HCT116 (cell line): ENCODE data around the gene APOL3. TPM values are rescaled to one million over a fixed set of nuclear protein-coding genes. Genes with fewer than 3 reads are reported as not detected.

Source experiments
- ATAC-seq: fragments of 200-7000 bp; cut with Tn5 transposase; 2 replicates; pipeline ENCODE4 v1.9.1; 2020; ENCODE audit warnings: mild to moderate bottlenecking, moderate library complexity
- BruUV-seq: library from RNA; stranded (reverse); fragments of 400-500 nt; replicated peaks from 2 replicates; lab custom pipeline; 2021; lab: Mats Ljungman, UMichigan
- CTCF ChIA-PET: fragments of 300-600 bp; sonication (Branson Sonifier 250); formaldehyde crosslinking; loops from one replicate; lab custom pipeline; 2021; ENCODE audit warnings: antibody characterized with exemption; lab: Charles Lee
- POLR2A ChIA-PET: fragments of 300-600, 350-600 bp; sonication (Branson Sonifier 250); formaldehyde crosslinking; loops from one replicate; lab custom pipeline; 2021; ENCODE audit warnings: antibody characterized with exemption; lab: Charles Lee
- RAD21 ChIA-PET, 2 experiments: fragments of 300-600 bp; sonication (Branson Sonifier 250); formaldehyde crosslinking; loops; one replicate each; lab custom pipeline; 2023; ENCODE audit warnings: low total read pairs in 2 of 2; ENCODE audit not compliant: uncharacterized antibody in 2 of 2, unreplicated experiment in 2 of 2, low non-redundant PET in 1 of 2; lab: Charles Lee
- DNase-seq: peaks from one replicate; pipeline ENCODE4 v3.0.0-alpha.2; 2010; ENCODE audit warnings: low read depth, low spot score
- H2AFZ ChIP-seq: fragments of 200-600 bp; shearing (Covaris generic), sonication (generic); 2 replicates; pipeline ENCODE4 v1.6.1; 2017; ENCODE audit warnings: low read depth, mixed run types, mixed read lengths, antibody characterized with exemption, low read length; ENCODE audit not compliant: poor library complexity, severe bottlenecking
- H3K27ac ChIP-seq: 2 replicates; pipeline ENCODE4 v1.5.1; 2012; ENCODE audit warnings: low read depth, low read length
- H3K27me3 ChIP-seq: fragments of 200-600 bp; sonication (generic); 2 replicates; pipeline ENCODE4 v1.6.1; 2016; ENCODE audit warnings: mixed run types, low read length, mixed read lengths; ENCODE audit not compliant: insufficient read depth
- H3K36me3 ChIP-seq, 2 experiments: fragments of 200-500 bp in 1 of 2; fragments of 200-600 bp in 1 of 2; sonication (Bioruptor generic) in 1 of 2; sonication (generic) in 1 of 2; 2 replicates each; pipeline versions ENCODE4 v1.5.1 to v1.6.1; 2014 to 2016; ENCODE audit warnings: low read length in 2 of 2, inconsistent platforms in 1 of 2, mixed read lengths in 1 of 2, mixed run types in 1 of 2; ENCODE audit not compliant: insufficient read depth in 2 of 2, control insufficient read depth in 1 of 2
- H3K4me1 ChIP-seq, 2 experiments: fragments of 200-600 bp in 1 of 2; sonication (generic) in 1 of 2; 2 replicates each; pipeline versions ENCODE4 v1.5.1 to v1.6.1; 2012 to 2017; ENCODE audit warnings: low read length in 2 of 2, inconsistent platforms in 1 of 2, mild to moderate bottlenecking in 1 of 2, mixed read lengths in 1 of 2, mixed run types in 1 of 2, moderate library complexity in 1 of 2; ENCODE audit not compliant: insufficient read depth in 2 of 2, control insufficient read depth in 1 of 2
- H3K4me2 ChIP-seq: fragments of 200-600 bp; sonication (generic); 2 replicates; pipeline ENCODE4 v1.6.1; 2017; ENCODE audit warnings: mixed run types, low read length, mixed read lengths
- H3K4me3 ChIP-seq, 2 experiments: fragments of 200-600 bp in 1 of 2; sonication (generic) in 1 of 2; replicated peaks in 1 of 2; 2 replicates each; pipeline ENCODE4 v1.5.1; 2011 to 2016; ENCODE audit warnings: low read length in 2 of 2, control low read depth in 1 of 2, low read depth in 1 of 2, mild to moderate bottlenecking in 1 of 2, mixed read lengths in 1 of 2, mixed run types in 1 of 2
- H3K79me2 ChIP-seq: fragments of 200-600 bp; sonication (generic); 2 replicates; pipeline ENCODE4 v1.6.1; 2017; ENCODE audit warnings: mild to moderate bottlenecking, mixed run types, low read length, moderate library complexity, mixed read lengths; ENCODE audit not compliant: insufficient read depth
- H3K9ac ChIP-seq: fragments of 200-600 bp; sonication (generic); 2 replicates; pipeline ENCODE4 v1.6.1; 2016; ENCODE audit warnings: low read length, mixed read lengths
- H3K9me2 ChIP-seq: fragments of 200-600 bp; sonication (generic), shearing (Covaris generic); 2 replicates; pipeline ENCODE4 v1.6.1; 2017; ENCODE audit warnings: mixed run types, mild to moderate bottlenecking, moderate library complexity; ENCODE audit not compliant: insufficient read depth
- H3K9me3 ChIP-seq, 2 experiments: fragments of 200-500 bp in 1 of 2; fragments of 200-600 bp in 1 of 2; sonication (Bioruptor generic) in 1 of 2; sonication (generic) in 1 of 2; 2 replicates each; pipeline ENCODE4 v1.6.1; 2014 to 2017; ENCODE audit warnings: low read length in 2 of 2, mixed read lengths in 2 of 2, inconsistent platforms in 1 of 2, low read depth in 1 of 2, mild to moderate bottlenecking in 1 of 2, mixed run types in 1 of 2, moderate library complexity in 1 of 2; ENCODE audit not compliant: control insufficient read depth in 1 of 2, insufficient read depth in 1 of 2
- H4K20me1 ChIP-seq: fragments of 200-600 bp; sonication (generic), shearing (Covaris generic); 2 replicates; pipeline ENCODE4 v1.6.1; 2017; ENCODE audit warnings: mixed run types, mild to moderate bottlenecking, moderate library complexity; ENCODE audit not compliant: insufficient read depth
- ATF3 ChIP-seq: IDR thresholded peaks from 2 replicates; pipeline ENCODE4 v1.6.1; 2012
- CBX3 ChIP-seq: IDR thresholded peaks from 2 replicates; pipeline ENCODE4 v1.6.1; 2012; ENCODE audit warnings: low read depth
- CEBPB ChIP-seq: IDR thresholded peaks from 2 replicates; pipeline ENCODE4 v1.6.1; 2012; ENCODE audit warnings: low read depth
- EZH2phosphoT487 ChIP-seq: fragments of 200-600 bp; IDR thresholded peaks from 2 replicates; pipeline ENCODE4 v1.6.1; 2018; ENCODE audit warnings: antibody characterized with exemption, borderline replicate concordance
- POLR2AphosphoS5 ChIP-seq: IDR thresholded peaks from 2 replicates; pipeline ENCODE4 v1.6.1; 2011; ENCODE audit warnings: mild to moderate bottlenecking, low read depth, low read length, moderate library complexity
- RAD21 ChIP-seq: IDR thresholded peaks from 2 replicates; pipeline ENCODE4 v1.6.1; 2012; ENCODE audit warnings: low read depth, mild to moderate bottlenecking
- REST ChIP-seq: IDR thresholded peaks from 2 replicates; pipeline ENCODE4 v1.6.1; 2012; ENCODE audit warnings: low read depth
- SIN3A ChIP-seq: IDR thresholded peaks from 2 replicates; pipeline ENCODE4 v1.6.1; 2012; ENCODE audit warnings: low read depth
- SP1 ChIP-seq: IDR thresholded peaks from 2 replicates; pipeline ENCODE4 v1.6.1; 2012; ENCODE audit warnings: low read depth
- TCF7L2 ChIP-seq: IDR thresholded peaks from 2 replicates; pipeline ENCODE4 v1.7.0; 2011; ENCODE audit warnings: borderline replicate concordance, inconsistent platforms; ENCODE audit not compliant: insufficient read depth, insufficient read length; ENCODE audit errors: extremely low read depth
- YY1 ChIP-seq: IDR thresholded peaks from 2 replicates; pipeline ENCODE4 v1.6.1; 2011; ENCODE audit warnings: low read length, low read depth, moderate library complexity, mild to moderate bottlenecking; ENCODE audit not compliant: insufficient replicate concordance; ENCODE audit errors: extremely low read depth
- ZBTB33 ChIP-seq: IDR thresholded peaks from 2 replicates; pipeline ENCODE4 v1.6.1; 2011; ENCODE audit warnings: mild to moderate bottlenecking, low read length, moderate library complexity; ENCODE audit not compliant: insufficient replicate concordance; ENCODE audit errors: extremely low read depth
- ZFX ChIP-seq: fragments of 450-650 bp; IDR thresholded peaks from 2 replicates; pipeline ENCODE4 v1.6.1; 2017
- ZNF274 ChIP-seq: fragments of 200-500 bp; sonication (Bioruptor generic); IDR thresholded peaks from 2 replicates; pipeline ENCODE4 v1.6.1; 2014; ENCODE audit warnings: mild to moderate bottlenecking, low read depth, low read length, inconsistent platforms
- intact Hi-C: fragments of 100-400 bp; cut with micrococcal nuclease; formaldehyde crosslinking; loops from 2 replicates; pipeline ENCODE4 v1.10.0; 2022
- total RNA-seq: library from RNA; stranded (reverse); gene quantifications from one replicate; pipeline ENCODE4 v1.2.1, GENCODE V29; 2021; ENCODE audit not compliant: unreplicated experiment

Gene APOL3
- total RNA-seq, 1 experiment from 2014 or later: 0.49 TPM

GRCh38 chr22:36131907-36132306 lies 28.6 kb downstream of the APOL3 start:
- no peak for ATAC-seq
- TF ChIP-seq TCF7L2 (no peak), RAD21 (no peak), ZBTB33 (no peak), REST (no peak), ATF3 (no peak), CBX3 (no peak), ZNF274 (no peak), SIN3A (no peak), ZFX (no peak), CEBPB (no peak), EZH2phosphoT487 (no peak), YY1 (no peak), SP1 (no peak), POLR2AphosphoS5 (no peak)
- Histone ChIP-seq H3K4me3 (no peak overlapping the region), H3K27ac (no peak overlapping the region), H3K27me3 (peaks cover 28% of the 10 kb centered on the region), H3K9me3 (no peaks in the 10 kb centered on the region), H2AFZ (no peak overlapping the region), H3K79me2 (no peaks in the 10 kb centered on the region), H3K9me2 (no peaks in the 10 kb centered on the region), H3K4me1 (no peaks in the 10 kb centered on the region), H3K36me3 (no peaks in the 10 kb centered on the region), H4K20me1 (no peaks in the 10 kb centered on the region), H3K9ac (no peak overlapping the region), H3K4me2 (no peak overlapping the region)
- intact Hi-C loops: no loop called here
- ChIA-PET CTCF (no interaction called here), RAD21 (no interaction called here), POLR2A (no interaction called here)
- DNase-seq: no peak
- BruUV-seq: no TSS peak
